ENCODE results near the gene NCBP3.

Gene NCBP3

DNA sequence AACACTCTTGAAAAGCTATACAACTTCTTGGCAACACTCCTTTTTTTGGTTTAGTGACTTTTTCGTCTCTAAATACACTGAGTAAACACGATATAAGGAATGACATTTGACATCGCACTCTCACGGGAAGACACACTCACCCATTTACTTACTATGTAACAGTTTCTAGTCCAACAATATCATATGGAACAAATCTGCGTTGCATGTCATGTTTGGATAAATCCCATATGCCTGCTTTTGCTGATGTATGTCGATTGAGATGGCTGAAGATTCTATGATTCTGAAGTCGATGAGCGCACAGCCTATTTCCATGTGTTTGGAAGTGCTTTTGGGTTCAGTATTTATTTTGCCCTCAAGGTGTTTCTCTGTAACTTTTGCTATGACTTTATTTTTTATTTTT, 63.3 kb downstream of the NCBP3 start:
- DNase-seq: no peak

DNA sequence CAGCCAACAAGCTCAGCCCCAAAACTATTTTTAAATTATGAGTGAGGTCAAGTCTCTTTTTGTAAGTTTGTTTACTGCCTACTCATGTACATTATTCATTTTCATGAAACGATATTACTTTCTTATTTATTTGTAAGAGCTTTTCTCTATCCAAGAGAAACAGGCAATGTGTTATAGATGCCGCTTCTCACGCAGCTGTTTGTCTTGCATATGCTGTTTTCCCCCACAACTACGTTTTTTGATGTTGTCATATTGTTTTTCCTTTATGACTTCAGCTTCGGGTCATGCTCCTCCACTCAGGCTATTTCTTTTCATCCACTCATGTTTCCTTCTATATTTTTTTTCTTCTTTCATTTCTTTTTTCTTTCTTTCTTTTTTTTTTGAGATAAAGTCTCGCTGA, 65.1 kb downstream of the NCBP3 start:
- no peak for DNase-seq

DNA sequence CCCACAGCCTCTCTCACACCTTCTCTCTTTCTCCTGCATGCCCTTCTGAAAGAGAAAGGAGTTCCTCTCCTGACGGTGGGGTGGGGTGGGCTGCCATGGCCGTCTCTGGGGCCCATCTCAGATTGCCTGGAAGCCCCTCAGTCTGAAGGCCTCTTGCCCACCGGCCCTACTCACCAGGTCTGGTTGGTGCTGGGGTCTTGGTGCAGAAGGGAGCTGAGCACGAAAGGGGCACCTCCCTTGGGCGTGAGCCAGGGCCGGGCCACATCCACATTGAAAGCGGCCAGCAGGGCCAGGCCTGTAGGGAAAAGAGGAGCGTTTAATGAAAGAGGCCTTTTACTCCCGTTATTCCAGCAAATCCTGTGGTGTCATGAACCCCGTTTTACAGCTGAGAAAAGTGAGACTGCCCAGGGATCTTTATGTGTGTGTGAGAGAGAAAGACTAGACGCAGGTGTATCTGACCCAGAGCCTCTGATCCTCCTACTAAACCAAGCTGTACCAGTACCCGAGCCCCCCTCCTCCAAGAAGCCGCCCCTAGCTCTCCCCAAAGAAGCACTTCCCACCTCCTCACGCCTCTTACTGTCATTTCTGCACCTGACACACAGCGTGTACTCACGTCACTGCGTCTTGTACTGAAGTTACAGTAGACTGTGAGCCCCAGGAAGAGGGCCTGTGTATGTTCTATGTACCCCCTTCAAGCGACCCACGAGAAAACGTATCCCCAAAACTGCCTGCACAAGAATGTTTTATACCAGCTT, 68.5 kb downstream of the NCBP3 start:
- no peak for DNase-seq

DNA sequence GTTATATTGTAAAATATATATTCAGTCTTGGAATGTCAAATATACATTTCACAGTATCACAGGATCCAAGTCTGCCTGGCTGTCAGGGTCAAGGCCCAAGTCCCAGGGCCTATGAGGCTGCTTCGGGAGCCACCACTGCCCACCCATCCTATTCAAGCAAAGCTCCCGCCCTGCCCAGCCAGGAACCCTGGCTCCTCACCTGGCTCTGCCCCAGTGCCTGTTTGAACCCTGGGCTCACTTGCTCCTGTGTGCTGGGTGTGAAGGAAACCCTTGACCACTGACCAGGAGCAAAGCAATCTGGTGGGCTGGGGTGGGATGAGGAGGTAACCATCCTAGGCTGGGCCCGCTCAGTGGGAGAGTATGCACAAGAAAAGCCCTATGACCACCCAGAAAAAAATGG, 72.1 kb downstream of the NCBP3 start:
- no peak for DNase-seq

DNA sequence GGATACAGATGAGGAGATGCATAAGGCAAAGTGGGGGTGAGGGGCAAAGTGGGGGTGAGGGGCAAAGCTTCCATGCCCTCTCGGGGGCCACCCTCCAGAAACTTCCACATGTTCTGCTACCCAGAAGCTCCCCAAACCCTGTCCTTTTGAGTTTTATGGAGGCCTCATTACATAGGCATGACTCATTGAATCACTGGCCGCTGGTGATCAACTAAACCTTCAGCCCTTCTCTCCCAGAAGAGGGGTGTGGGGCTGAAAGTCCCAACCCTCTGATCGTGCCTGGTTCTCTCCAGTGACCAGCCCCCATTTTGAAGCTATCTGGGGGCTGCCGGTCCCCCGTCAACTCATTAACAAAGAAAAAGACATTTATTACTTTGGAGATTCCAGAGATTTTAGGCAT, 72.5 kb downstream of the NCBP3 start:
- no peak for DNase-seq

DNA sequence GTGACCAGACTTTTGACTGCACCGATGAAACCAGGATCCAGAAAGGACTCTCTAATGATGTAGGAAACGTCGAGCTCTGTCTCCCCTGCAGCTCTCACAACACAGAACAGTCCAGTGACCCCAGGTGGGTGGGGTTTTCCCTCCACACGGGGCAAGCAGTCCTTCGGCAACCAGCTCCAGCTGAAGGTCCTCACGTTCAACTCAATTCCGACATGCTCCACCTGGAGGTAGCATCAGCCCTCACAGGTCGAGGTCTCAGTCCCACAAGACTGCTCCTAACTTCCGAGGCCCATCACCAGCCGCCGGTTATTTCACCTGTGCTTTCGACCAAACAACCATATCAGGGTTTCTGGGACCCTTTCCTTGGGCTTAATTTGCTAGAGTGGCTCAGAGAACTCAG, 73.3 kb downstream of the NCBP3 start:
- no peak for DNase-seq

DNA sequence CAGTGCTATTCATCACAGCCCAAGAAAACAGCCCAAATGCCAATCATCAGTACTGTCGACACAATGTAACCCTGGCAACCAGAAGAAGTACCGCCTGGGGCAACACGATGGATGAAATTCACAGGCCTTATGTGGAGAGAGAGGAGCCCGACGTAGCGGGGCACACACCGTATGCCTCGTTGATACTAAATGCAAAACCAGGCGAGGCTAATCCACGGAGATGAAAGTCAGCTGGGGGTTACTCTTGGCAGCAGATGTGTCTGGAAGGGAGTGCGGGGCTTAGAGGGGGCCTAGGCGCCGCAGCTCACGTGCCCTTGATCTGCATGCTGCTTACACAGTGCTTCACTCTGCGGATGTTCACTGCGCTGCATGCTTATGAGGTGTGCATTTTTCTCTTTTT, 74.9 kb downstream of the NCBP3 start:
- no peak for DNase-seq

DNA sequence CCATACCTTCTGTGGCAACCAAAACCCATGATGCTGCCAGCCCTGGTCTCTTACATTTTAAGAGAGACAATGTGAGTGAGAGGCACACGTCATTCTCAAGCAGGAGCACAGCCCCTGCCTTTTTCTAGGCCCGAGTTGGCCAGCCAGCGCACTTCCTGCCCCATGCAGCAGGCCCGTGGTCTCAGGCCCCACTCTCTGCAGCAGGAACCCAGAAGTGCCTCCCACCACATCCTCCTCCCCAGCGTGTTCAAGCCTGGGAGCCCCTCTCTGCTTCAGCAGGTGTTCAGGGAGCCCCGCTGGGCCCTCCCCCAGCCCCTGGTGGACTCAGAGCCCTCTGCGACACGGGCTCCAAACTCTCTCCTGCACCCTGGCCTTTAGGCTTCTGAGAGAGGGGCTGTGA, 75.6 kb downstream of the NCBP3 start:
- peak; percentile 43 for DNase-seq

DNA sequence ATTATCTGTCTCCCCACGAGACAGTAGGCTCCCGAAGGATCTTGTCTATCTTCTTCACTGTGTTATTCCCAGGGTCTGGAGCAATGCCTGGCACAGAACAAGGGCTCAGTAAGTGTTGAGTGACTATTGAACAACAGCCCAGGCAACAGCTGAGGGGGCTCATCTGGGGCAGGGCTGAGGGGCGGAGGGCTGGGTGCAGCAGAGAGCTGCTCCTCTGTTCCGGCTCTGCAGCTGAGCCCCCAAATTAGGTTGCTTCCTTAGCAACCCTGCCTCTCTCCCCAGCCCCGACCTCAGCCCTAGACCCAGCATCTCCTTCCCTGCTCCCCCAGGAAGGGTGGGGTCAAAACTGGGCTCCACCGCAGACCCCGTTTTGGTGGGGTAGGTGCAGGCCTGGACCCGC, 77.3 kb downstream of the NCBP3 start:
- no peak for DNase-seq

DNA sequence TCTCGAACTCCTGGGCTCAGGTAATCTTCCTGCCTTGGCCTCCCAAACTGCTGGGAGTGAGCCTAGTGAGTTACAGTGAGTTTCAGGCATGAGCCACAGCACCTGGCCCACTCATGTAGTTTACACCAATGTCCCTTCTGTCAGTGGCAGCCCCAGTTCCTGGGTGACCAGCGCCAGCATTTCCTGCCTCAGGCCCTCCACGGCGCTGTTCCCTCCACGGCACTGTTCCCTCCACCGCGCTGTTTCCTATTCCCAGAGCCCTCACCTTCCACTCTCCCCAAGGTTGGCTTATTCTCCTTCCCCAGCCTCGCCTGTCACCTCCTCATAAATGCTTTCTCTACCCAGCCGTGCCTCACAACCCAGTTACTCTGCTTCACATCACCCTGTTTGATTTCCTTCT, 77.7 kb downstream of the NCBP3 start:
- DNase-seq: no peak

DNA sequence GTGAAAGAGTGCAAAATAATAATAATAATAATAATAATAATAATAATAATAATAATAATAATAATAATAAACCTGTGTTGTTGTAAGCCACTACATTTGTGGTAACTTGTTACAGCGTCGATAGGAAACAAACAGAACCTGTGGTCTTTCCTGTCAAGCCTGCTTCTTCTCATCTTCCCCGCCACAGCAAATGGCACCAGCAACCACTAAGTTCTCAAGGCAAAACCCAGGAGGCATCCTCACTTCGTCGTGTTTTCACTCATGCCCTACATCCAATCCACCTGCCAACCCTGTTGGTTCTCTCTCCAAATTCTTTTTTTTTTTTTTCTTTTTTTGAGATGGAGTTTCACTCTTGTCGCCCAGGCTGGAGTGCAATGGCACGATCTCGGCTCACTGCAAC, 79.3 kb downstream of the NCBP3 start:
- DNase-seq: peak; percentile 45

DNA sequence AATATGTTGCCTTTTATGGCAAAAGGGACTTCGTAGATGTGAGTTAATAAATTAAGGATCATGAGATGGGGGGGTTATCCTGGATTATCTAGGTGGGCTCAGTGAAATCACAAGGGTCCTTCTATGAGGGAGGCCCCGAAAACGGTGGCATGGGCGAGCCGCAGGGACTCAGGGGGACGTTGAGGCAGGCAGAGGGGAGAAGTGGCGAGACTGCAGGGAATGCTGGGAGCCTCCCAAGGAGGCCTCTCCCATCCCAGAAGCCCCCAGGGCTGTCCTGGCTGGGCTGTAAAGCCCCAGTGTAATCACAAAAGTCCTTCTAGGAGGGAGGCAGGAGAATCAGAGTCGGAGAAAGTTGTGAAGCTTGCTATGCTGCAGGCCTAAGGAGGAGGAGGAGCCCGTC, 80.1 kb downstream of the NCBP3 start:
- no peak for DNase-seq

DNA sequence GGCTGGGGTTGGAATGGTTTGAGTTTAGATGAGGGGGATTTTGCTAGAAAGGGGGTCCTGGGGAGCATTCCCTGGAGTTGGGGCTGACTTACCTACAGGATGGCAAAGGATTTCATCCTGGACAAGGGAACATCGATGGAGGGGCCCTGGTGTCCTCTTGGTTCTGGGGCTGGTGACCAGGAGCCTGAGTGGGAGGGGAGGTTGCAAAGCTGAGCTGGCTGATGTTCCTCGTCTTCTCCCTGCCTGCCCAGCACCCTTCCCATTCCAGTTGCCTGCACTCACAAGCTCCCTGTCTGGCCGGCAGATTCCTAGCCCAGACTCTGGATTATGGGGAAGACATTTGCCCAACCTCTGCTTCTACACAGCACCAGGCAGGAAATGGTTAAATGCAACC, 82.3 kb downstream of the NCBP3 start:
- DNase-seq: no peak

DNA sequence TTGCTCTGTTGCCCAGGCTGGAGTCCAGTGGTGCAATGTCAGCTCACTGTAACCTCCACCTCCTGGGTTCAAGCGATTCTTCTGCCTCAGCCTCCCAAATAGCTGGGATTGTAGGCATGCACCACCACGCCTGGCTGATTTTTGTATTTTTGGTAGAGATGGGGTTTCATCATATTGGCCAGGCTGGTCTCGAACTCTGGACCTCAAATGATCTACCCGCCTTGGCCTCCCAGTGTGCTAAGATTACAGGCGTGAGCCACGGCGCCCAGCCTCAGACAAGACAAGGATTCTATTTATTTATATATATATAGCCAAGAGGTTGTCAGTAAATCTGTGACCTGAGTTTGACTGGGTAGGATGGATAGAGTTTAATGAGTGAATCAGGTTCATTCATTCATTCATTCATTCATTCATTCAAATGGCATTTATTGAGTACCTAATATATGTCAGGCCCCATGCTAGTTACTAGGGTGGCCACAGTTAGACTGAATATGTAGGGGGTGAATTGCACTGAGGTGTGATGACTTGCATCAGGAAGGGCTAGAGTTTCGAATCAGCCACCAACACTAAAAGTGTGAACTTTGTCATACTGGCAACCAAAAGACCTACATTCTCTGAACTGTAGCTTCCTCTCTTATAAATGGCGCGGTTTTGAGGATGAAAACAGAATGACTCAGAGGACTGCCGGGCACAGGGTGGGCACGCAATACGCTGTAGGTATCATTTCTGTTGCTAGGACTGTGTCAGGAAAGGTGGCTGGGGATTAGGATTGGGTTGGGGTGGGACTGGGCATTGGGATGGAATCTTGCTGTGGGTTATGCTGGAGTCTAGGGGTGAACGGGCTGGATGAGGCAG, 82.9 kb downstream of the NCBP3 start:
- DNase-seq: peak; percentile 43

DNA sequence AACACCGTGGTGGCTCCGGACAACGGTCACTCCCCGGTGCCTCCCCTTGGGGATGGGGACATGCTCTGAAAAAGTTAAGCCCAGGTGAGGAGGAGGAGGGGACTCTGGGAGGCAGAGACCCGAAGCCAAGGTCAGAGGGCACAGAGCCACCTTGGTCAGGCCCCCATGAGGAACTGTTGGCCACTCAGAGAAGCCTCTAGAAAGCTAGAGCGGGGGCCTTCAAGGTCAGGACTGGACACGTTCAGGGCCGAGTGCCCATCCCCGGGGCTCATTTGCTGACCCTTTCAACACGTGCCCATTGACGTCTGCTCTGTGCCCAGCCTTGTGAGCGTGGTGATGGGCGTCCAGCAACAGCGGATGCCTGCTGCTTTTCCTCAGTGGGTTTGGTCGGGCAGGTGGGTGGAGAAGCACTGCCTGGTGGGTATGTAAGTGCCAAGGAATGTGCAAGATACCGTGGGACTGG, 84.1 kb downstream of the NCBP3 start:
- DNase-seq: no peak

DNA sequence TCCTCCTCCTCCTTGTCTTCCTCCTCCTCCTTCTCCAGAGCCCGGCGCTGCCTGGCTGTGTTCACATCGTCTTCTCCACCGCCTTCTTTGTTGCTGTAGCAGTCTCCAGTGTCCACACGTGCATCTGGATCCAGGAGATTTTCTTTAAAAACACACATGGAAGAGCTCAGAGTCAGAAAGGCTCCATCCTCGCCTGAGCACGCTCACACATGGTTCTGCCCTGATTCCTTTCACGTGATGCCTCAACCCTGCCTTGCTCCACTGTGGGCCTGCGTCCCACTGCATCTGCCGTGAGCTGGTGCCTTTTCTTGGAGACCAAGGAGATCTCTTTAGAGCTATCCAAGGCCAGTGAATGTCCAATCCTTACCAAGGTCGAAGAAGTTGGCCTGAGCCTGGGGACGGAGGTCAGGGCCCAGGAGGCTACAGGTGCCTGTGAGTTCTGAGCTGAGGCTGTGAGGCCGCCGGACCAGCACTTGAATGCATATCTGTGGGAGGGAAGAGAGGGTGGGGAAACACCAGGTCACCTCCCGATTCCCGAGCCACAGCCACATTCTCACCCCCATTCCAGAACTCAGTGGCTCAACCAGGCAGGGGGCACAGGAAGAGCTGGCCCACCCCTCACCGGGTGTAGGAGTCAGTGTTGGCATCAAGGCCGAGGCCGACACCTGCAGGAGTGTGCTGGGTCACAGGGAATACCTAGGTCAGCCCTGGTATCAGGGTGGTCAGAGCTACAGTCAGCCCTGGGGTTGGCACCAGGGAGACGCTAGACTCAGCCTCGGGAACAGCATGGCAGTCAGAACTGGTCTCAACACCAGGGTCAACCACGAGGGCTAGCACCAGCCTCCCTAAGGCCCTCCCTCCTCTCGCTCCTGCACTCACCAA, 84.8 kb downstream of the NCBP3 start:
- DNase-seq: no peak

DNA sequence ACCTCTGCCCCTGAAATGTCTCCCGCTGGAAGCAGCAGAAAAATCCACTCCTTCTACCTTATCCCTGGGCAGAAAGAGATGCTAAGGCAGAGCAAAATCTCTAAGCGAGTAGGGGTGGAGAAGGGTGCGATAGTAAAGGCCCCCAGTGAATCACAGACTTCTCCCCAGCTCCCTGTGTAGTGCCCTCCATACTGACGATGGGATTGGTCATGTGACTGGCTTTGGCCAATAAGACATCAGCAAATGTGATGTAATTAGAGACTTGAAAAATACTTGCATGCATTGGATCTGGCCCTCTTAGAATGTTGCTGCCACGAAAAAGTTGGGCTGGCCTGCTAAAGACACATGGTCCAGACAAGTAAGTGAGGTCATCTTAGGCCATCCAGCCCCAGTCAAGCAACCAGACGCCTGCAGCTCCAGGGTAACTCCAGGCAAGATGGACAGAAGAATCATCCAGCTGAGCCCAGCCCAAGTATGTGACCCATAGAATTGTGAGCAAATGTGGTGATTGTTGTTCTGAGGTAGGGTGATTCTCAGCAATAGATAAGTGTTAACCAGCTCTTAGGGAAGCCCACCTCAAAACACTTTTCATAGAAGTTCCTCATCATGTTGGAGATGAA, 86.3 kb downstream of the NCBP3 start:
- DNase-seq: no peak

DNA sequence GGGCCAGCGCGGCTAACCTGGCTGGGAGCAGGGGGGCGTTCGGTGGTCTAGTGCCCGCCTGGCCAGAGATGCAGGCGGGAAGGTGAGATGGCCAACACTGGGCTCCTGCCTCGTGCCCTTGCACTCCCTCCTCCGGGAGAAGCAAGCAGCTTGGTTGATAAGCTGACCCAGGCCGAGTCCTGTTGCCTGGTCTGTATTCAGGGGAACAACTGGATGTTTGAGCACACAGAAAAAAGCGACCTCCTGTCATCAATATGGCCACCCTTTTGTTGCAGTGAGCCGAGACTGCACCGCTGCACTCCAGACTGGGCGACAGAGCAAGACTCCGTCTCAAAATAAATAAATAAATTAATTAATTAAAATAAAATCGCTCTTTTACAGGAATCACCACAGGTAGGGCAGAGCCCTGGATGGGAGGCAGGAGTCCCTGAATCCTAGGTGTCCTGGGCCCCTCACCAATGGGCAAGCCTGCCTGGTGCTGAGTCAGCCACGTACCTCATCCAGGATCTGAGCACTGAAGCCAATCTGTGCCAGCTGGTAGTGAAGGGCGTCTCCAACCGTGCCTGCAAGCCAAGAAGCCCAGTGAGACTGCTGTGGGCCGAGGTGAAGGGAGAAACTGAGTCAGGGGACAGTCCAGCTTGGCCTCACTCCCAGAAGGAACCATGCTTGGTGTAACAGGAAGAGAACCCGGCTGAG, 90.6 kb downstream of the NCBP3 start:
- DNase-seq: no peak

DNA sequence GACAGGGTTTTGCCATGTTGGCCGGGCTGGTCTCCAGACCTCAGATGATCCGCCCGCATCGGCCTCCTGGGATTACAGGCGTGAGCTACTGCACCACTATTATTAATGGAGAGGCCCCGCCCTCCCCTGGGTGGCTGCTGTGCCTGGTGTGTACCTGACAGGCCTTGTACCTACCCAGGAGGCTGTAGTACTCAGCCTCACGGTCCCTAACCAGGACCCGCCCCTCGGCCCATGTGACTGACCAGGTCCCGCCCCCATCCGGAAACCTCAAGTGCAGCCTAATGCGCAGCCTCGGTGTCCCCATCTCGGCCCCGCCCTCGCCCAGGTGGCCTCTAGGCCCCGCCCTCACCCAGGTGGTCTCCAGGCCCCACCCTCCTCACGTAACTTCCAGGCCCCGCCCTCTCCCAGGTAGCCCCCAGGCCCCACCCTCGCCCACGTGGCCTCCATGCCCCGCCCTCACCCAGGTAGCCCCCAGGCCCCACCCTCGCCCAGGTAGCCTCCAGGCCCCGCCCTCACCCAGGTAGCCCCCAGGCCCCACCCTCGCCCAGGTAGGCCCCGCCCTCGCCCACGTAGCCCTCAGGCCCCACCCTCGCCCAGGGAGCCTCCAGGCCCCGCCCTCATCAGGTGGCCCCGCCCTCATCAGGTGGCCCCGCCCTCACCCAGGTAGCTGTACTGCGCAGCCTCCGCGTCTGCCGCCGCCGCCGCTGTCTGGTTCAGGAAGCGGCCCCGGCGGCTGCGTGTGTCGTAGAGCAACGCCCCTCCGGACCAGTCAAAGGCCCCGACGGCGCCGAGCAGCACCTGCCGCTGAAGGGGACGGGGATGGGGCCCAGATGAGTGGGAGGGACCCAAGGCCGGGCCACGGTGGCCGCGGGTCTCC, 91.3 kb downstream of the NCBP3 start:
- peak; percentile 82 for DNase-seq

DNA sequence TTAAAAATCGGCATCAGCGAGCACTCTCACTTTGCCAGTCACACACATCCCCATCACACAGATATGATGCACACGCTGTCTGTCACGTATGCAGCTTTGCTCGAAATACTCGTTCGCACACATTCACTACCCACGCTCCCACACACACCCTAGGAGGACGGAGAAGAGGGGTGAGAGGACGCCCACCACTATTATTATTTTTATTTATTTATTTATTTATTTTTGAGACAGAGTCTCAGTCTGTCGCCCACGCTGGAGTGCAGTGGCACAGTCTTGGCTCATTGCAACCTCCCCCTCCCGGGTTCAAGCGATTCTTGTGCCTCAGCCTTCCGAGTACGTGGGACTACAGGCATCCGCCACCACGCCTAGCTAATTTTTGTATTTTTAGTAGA, 92.0 kb downstream of the NCBP3 start:
- no peak for DNase-seq

DNA sequence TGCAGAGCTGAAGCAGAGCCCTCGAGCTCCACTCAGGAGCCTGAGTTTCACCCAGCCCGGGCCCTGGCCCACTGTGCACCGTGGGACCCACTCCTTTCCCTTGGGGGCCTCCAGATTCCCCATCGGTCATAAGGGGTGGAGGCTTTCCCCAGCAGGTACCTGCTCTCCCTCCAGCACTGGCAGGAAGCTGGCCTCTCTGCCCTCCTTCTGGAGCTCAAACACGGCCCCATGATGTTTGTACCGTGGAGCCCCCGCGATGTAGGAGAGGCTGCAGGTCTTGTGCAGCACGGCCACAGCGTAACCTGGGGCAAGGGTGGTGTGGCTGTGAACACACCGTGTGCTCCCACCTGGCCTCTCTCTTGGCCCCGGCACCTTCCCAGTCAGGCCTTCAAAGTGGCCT, 92.4 kb downstream of the NCBP3 start:
- no peak for DNase-seq
